Erythroblast (primary cell): Measurements from ENCODE around the gene RAB27B.

Source experiments
- GATA1 ChIP-seq: IDR thresholded peaks from 2 replicates; pipeline ENCODE4 v1.6.1; 2011; ENCODE audit warnings: low read depth, mild to moderate bottlenecking, control low read depth, low read length, moderate library complexity
- POLR2A ChIP-seq: IDR thresholded peaks from 2 replicates; pipeline ENCODE4 v1.6.1; 2011; ENCODE audit warnings: mild to moderate bottlenecking, low read length

- no peak for TF ChIP-seq POLR2A
- TF ChIP-seq GATA1: no peak
Observed at GRCh38 chr18:54883816-54884604, 55.7 kb downstream of the RAB27B start.
